Ectodermal cell (in vitro differentiated cells): ENCODE measurements around the gene UNCX.

Experiments
- H3K27ac ChIP-seq: 2 replicates; pipeline ENCODE4 v1.7.0; 2013; ENCODE audit warnings: mild to moderate bottlenecking, low read depth, low read length; ENCODE audit not compliant: insufficient read depth, poor library complexity, severe bottlenecking
- H3K27me3 ChIP-seq: 2 replicates; pipeline ENCODE4 v1.7.0; 2013; ENCODE audit warnings: mild to moderate bottlenecking, low read length; ENCODE audit not compliant: insufficient read depth, control insufficient read depth, poor library complexity, severe bottlenecking
- H3K36me3 ChIP-seq: one replicate; pipeline ENCODE4 v1.7.0; 2013; ENCODE audit warnings: low read length; ENCODE audit not compliant: control insufficient read depth, insufficient read depth
- H3K4me1 ChIP-seq: one replicate; pipeline ENCODE4 v1.7.0; 2013; ENCODE audit warnings: low read length; ENCODE audit not compliant: control insufficient read depth, insufficient read depth
- H3K4me3 ChIP-seq: 2 replicates; pipeline ENCODE4 v1.7.0; 2013; ENCODE audit warnings: low read depth, low read length, control low read depth; ENCODE audit not compliant: insufficient read depth
- H3K9me3 ChIP-seq: 2 replicates; pipeline ENCODE4 v1.7.0; 2013; ENCODE audit warnings: mild to moderate bottlenecking, low read length, moderate library complexity; ENCODE audit not compliant: control insufficient read depth
- WGBS, 2 experiments: methylation state at CpG; one replicate each; pipeline ENCODE4 v1.1.7; 2013; ENCODE audit warnings: missing lambda C conversion rate in 2 of 2; 5-methylcytosine and 5-hydroxymethylcytosine counted together

Gene UNCX

GRCh38 chr7:1244700-1245523 is 12.2 kb downstream of the UNCX start:
- H3K27me3 ChIP-seq, result peaks cover 100% of the 10 kb centered on the region
- H3K4me3 ChIP-seq, result no peak overlapping the region
- H3K4me1 ChIP-seq, result peaks cover 26% of the 10 kb centered on the region
- no peak overlapping the region for H3K27ac ChIP-seq
- WGBS, 2 experiments, result 6% methylated on average over 14 of the region's 14 CpGs
- H3K9me3 ChIP-seq, result no peaks in the 10 kb centered on the region
- H3K36me3 ChIP-seq, result no peaks in the 10 kb centered on the region

- Histone ChIP-seq H3K4me1 (peaks cover 26% of the 10 kb centered on the region), H3K27me3 (peaks cover 100% of the 10 kb centered on the region), H3K27ac (no peak overlapping the region), H3K9me3 (no peaks in the 10 kb centered on the region), H3K36me3 (no peaks in the 10 kb centered on the region), H3K4me3 (no peak overlapping the region)
- 17 to 18% methylated on average over 12 of the region's 12 CpGs for WGBS, 2 experiments
These were observed 12.9 kb downstream of the UNCX start for GRCh38 chr7:1245524-1246050.

- Histone ChIP-seq H3K4me3 (no peak overlapping the region), H3K4me1 (peaks cover 26% of the 10 kb centered on the region), H3K27me3 (peaks cover 100% of the 10 kb centered on the region), H3K9me3 (no peaks in the 10 kb centered on the region), H3K36me3 (no peaks in the 10 kb centered on the region), H3K27ac (no peak overlapping the region)
- 8 to 9% methylated on average over 48 of the region's 48 CpGs for WGBS, 2 experiments
These were observed 13.6 kb downstream of the UNCX start for GRCh38 chr7:1246160-1246870.

DNA sequence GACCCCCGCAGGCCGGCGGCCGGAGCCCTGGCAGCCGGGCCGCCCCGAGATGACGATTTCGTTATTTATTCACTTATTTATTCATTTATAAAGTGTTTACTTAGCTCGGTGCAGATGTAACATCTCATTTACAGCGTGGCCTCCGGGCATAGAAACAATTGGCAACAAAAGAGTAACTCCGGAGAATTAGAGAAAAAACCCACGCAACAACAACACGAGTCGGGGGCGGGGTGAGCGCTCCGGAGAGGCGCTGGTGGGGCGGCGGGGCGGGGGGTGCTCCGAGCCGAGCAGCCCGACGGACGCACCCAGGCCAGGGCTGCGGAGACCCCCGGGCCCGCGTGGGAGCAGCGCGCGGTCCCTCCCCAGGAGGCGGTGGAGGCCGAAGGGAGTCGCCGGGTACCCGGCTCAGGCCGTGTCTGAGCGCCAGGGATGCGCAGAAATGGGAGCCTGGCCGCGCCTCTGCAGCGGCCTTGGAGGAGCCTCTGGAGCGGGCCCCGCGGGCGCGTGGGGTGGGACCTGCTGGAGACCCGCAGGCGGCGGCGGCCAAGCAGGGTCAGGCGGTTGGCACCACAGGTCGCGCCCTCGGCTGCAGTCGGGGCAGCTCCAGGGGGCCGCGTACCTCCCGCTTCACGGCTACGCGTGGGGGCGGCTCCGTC is 14.3 kb downstream of the UNCX start:
- Histone ChIP-seq H3K27me3 (peaks cover 100% of the 10 kb centered on the region), H3K4me3 (no peak overlapping the region), H3K9me3 (no peaks in the 10 kb centered on the region), H3K36me3 (no peaks in the 10 kb centered on the region), H3K4me1 (peaks cover 30% of the 10 kb centered on the region), H3K27ac (no peak overlapping the region)
- 6% methylated on average over 65 to 67 of the region's 68 CpGs for WGBS, 2 experiments

DNA sequence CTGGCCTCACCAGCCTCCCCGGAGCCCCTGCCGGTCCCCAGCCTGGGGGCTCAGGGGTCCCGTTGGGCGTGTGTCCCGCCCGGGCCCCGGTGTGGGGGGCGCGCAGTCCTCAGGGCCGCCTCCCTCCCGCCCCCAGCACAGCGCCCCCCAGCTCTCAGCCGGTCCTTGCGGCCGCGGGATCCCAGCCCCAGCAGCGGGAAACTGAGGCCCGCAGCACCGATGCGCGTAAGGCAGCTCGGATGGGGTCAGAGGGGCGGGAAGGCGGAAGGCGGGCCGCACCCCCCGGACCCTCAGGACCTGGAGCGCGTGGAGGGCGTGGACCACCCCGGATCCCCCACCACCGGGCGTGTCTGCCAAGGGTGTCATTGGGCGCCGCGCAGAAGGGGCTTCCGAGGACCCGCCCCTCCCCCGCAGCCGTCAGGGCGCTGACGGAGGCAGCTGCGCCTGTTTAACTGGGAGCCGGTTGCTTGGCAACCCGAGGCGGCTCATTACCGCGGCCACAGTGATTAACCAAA is 14.9 kb downstream of the UNCX start:
- peaks cover 31% of the 10 kb centered on the region for H3K4me1 ChIP-seq
- no peaks in the 10 kb centered on the region for H3K36me3 ChIP-seq
- WGBS, 2 experiments, result 3 to 4% methylated on average over 48 of the region's 48 CpGs
- no peak overlapping the region for H3K27ac ChIP-seq
- H3K9me3 ChIP-seq, result no peaks in the 10 kb centered on the region
- peaks cover 100% of the 10 kb centered on the region for H3K27me3 ChIP-seq
- no peak overlapping the region for H3K4me3 ChIP-seq

DNA sequence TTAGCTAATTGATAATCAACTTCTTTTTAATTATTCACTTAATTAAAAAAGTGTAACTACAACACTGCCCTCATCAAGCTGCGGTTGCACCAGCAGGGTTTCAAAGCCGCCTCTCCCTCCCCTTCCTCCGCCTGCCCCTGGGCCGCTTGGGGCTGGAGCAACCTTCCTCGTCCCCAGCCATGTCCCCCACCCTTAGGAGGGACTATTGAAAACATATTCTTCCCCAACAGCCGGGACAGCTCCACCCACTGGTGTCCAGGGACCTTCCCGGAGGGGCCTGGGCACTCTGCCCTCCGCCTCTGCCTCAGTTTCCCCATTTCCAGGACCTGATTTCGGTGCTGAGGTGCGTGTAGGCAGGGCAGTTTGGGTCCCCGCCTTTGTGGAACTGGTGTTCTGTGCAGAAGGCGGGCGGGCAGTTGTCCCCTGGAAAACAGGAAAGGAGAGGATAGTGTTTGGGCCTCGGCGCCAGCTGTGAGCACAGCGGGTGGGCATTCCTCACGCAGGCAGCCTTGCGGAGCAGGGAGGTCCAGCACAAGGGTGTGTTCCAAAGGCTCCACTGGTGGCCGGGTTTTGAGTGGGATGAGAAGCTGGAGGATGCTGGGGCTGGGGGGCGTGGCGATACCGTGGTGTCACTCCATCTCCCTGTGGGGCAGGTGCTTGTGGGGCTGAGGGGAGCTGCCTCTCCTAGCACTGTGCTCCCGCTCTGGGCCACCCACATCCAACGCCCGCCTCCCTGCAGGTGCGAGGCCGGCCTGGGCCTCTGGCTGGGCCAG is 15.7 kb downstream of the UNCX start:
- peaks cover 100% of the 10 kb centered on the region for H3K27me3 ChIP-seq
- peaks cover 31% of the 10 kb centered on the region for H3K4me1 ChIP-seq
- H3K4me3 ChIP-seq, result no peak overlapping the region
- 5 to 6% methylated on average over 27 of the region's 27 CpGs for WGBS, 2 experiments
- H3K36me3 ChIP-seq, result no peaks in the 10 kb centered on the region
- no peaks in the 10 kb centered on the region for H3K9me3 ChIP-seq
- no peak overlapping the region for H3K27ac ChIP-seq

DNA sequence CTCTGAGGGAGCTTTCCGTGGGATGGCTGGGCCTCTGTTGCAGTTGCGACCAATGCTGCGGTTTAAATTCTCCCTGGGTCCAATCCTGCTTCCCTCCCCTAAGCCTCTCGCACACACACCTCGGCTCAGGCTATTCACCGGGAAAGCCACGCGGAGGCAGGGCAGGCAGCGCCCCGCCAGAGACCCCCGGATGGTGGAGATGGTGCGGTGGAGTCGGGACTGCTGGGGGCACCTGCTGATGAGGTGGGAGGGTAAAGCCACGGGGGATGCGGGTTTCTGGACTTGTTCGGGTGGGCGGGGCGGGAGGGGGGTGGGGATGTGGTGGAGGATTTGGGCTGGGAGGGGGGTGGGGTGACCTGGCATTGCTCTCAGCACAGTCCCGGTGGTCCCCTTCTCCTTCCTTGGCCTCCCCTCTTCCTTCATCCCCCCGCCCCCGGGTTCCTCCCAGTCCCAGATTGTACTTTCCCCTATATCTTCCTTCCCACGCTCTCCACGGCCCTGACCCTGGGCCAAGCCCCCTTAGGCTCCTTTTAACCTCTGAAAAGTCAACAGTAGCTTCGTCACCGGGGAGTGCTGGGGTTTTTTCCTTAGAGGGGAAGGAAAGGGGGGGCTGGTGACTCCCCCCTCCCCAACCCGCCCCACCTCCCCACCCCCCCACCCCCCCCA is 16.4 kb downstream of the UNCX start:
- H3K27me3 ChIP-seq, result peaks cover 100% of the 10 kb centered on the region
- 4 to 8% methylated on average over 19 to 20 of the region's 26 CpGs for WGBS, 2 experiments
- H3K36me3 ChIP-seq, result no peaks in the 10 kb centered on the region
- H3K4me3 ChIP-seq, result no peak overlapping the region
- H3K4me1 ChIP-seq, result peaks cover 31% of the 10 kb centered on the region
- no peaks in the 10 kb centered on the region for H3K9me3 ChIP-seq
- H3K27ac ChIP-seq, result no peak overlapping the region

DNA sequence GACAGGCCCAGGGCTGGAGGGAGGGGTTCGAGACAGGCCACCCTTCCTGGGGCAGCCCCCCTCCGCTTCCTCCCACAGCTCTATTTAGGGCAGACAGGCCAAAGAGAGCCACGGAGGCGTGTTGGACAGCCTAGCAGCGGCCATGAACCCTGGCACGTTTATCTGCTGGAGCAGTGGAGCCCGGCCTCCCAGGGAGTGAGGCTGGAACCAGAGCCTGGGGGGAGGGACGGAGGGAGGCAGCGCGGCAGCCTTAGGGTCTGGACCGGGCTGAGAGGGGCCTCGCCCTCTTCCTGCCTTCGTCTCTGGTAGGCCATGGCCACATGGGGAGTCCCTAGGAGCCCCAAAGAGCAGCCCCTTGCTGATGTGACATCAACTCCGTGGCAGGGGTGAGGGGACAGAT is 17.1 kb downstream of the UNCX start:
- H3K27ac ChIP-seq, result no peak overlapping the region
- H3K9me3 ChIP-seq, result no peaks in the 10 kb centered on the region
- peaks cover 31% of the 10 kb centered on the region for H3K4me1 ChIP-seq
- H3K36me3 ChIP-seq, result no peaks in the 10 kb centered on the region
- peaks cover 98% of the 10 kb centered on the region for H3K27me3 ChIP-seq
- WGBS, 2 experiments, result 21 to 24% methylated on average over 14 of the region's 14 CpGs
- no peak overlapping the region for H3K4me3 ChIP-seq

GRCh38 chr7:1250901-1251300 is 18.2 kb downstream of the UNCX start:
- no peak overlapping the region for H3K27ac ChIP-seq
- 93 to 94% methylated on average over 8 of the region's 8 CpGs for WGBS, 2 experiments

More at GRCh38 chr7:1250901-1251300, 18.2 kb downstream of the UNCX start:
- Histone ChIP-seq H3K4me1 (peaks cover 31% of the 10 kb centered on the region), H3K4me3 (no peak overlapping the region), H3K27me3 (peaks cover 93% of the 10 kb centered on the region), H3K36me3 (no peaks in the 10 kb centered on the region), H3K9me3 (no peaks in the 10 kb centered on the region)
